Ascending aorta (tissue), 2 donors: ENCODE measurements around the gene ANGPTL2. TPM values are rescaled to one million over a fixed set of nuclear protein-coding genes. Genes with fewer than 3 reads are reported as not detected.

Experiments used
- DNase-seq, 2 donors: peaks; one replicate each; pipeline ENCODE4 v3.0.0-alpha.2; 2019; ENCODE audit warnings: low spot score in 2 of 2
- H3K27ac ChIP-seq, 2 donors: fragments of 200-600 bp; sonication (generic); one replicate each; pipeline ENCODE4 v1.5.1; 2016 to 2017; ENCODE audit warnings: mild to moderate bottlenecking in 1 of 2
- H3K27me3 ChIP-seq: fragments of 200-600 bp; sonication (generic); one replicate; pipeline ENCODE4 v1.5.1; 2017
- H3K36me3 ChIP-seq, 2 donors: fragments of 200-600 bp; sonication (generic); one replicate each; pipeline ENCODE4 v1.5.1; 2016
- H3K4me1 ChIP-seq, 2 donors: fragments of 200-600 bp; sonication (generic); one replicate each; pipeline ENCODE4 v1.5.1; 2016 to 2017; ENCODE audit warnings: mild to moderate bottlenecking in 1 of 2
- H3K4me3 ChIP-seq, 2 donors: fragments of 200-600 bp; sonication (generic); one replicate each; pipeline ENCODE4 v1.5.1; 2016 to 2017; ENCODE audit warnings: mild to moderate bottlenecking in 1 of 2
- H3K9me3 ChIP-seq, 2 donors: fragments of 200-600 bp; sonication (generic); one replicate each; pipeline ENCODE4 v1.5.1; 2016
- CTCF ChIP-seq, 3 experiments: fragments of 200-600 bp in 2 of 3; fragments of 450-650 bp in 1 of 3; sonication (generic) in 2 of 3; IDR thresholded peaks; one replicate each; pipeline ENCODE4 v1.5.1; 2016 to 2019; ENCODE audit warnings: antibody characterized with exemption in 3 of 3, mild to moderate bottlenecking in 1 of 3, moderate library complexity in 1 of 3
- intact Hi-C: fragments of 100-400 bp; cut with DNase I; formaldehyde crosslinking; loops from one replicate; pipeline ENCODE4 v1.15.1; 2023
- total RNA-seq: library from RNA; depleted of rRNA; stranded (reverse); fragments of >200 nt; gene quantifications from one replicate; pipeline ENCODE4 v1.1.0, GENCODE V29; 2016

Gene ANGPTL2
- total RNA-seq, 1 donor from 2014 or later, result 19.6 TPM

- TF ChIP-seq CTCF (IDR thresholded peaks at IDR 0.05), result no peak
- Histone ChIP-seq H3K36me3 (no peaks in the 10 kb centered on the region), H3K4me1 (no peaks in the 10 kb centered on the region), H3K9me3 (no peaks in the 10 kb centered on the region), H3K27ac (no peak overlapping the region), H3K27me3 (no peaks in the 10 kb centered on the region), H3K4me3 (no peak overlapping the region)
- intact Hi-C loops, result no loop called here
- DNase-seq, result no peak
Measured at GRCh38 chr9:127066060-127066850, 56.2 kb downstream of the ANGPTL2 start.

DNA sequence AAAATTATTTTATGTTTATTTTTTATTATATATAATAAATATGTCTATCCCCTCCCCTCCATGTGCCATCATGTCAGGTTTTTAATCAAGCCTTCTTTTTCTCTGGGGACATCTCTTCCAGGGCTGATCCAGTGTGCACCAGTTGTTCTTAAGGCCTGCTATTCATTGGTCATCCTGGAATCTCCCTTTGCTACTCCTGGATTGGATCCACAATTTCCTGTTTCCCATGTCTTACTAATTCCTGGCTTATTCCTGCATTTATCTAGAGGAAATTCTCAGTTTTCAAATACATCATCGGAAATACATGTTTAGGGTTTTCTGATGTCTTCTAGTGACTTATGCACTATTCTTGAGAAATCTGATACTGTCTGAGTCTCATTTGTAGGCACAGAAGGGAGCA, 56.8 kb downstream of the ANGPTL2 start:
- DNase-seq, result no peak
- Histone ChIP-seq H3K27ac (no peak overlapping the region), H3K4me3 (no peak overlapping the region), H3K36me3 (no peaks in the 10 kb centered on the region), H3K9me3 (no peaks in the 10 kb centered on the region), H3K4me1 (no peaks in the 10 kb centered on the region), H3K27me3 (no peaks in the 10 kb centered on the region)
- intact Hi-C loops, result no loop called here
- TF ChIP-seq CTCF (IDR thresholded peaks at IDR 0.05), result no peak

- no peak for TF ChIP-seq CTCF (IDR thresholded peaks at IDR 0.05)
- Histone ChIP-seq H3K4me3 (no peak overlapping the region), H3K4me1 (peaks cover 0 to 2% of the 10 kb centered on the region in 2 donors), H3K36me3 (no peaks in the 10 kb centered on the region), H3K27me3 (no peaks in the 10 kb centered on the region), H3K27ac (no peak overlapping the region), H3K9me3 (no peaks in the 10 kb centered on the region)
- no peak for DNase-seq
- intact Hi-C loops, result no loop called here
Measured at GRCh38 chr9:127064335-127064734, 58.1 kb downstream of the ANGPTL2 start.

- Histone ChIP-seq H3K27ac (no peak overlapping the region), H3K9me3 (no peaks in the 10 kb centered on the region), H3K4me1 (peaks cover 0 to 2% of the 10 kb centered on the region in 2 donors), H3K36me3 (no peaks in the 10 kb centered on the region), H3K4me3 (no peak overlapping the region), H3K27me3 (no peaks in the 10 kb centered on the region)
- no peak for TF ChIP-seq CTCF (IDR thresholded peaks at IDR 0.05)
- intact Hi-C loops, result no loop called here
- DNase-seq, result no peak
Measured at GRCh38 chr9:127061411-127061810, 61.0 kb downstream of the ANGPTL2 start.

DNA sequence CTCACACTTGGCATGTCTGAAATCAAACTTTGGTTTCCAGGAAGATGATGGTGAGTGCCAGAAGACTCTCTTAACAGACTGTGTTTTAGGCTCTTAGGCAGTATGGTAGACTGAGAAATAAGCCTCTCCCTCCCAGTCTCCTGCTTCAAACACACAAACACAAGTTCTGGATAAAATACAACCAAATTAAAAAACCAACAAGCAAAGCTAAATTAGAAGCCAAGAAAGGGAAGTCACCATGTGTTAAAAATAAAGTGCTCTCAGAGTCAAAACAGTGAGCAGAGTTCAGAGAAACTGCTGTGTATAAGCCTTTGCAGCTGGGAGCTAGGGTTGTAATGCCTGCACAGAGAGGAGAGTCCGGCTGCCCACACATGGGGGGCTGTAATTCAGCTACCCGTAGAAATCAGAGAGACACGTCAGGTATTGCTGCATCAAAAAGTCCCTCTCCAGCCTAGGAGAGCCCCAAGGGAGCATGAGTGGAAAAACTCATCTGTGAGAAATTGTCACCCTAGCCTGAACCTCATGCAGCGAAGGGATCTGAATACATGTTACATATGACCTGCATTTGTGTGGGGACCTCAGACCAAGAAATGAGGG, 62.6 kb downstream of the ANGPTL2 start:
- no peaks in the 10 kb centered on the region for H3K27me3 ChIP-seq
- H3K4me3 ChIP-seq, result no peak overlapping the region
- TF ChIP-seq CTCF (IDR thresholded peaks at IDR 0.05), result no peak
- H3K27ac ChIP-seq, result peak overlapping the region in 1 of 2 donors; percentile 33
- H3K36me3 ChIP-seq, result no peaks in the 10 kb centered on the region
- peaks cover 0 to 2% of the 10 kb centered on the region in 2 donors for H3K4me1 ChIP-seq
- no peaks in the 10 kb centered on the region for H3K9me3 ChIP-seq
- peak in 1 of 2 donors; percentile 54 for DNase-seq
- intact Hi-C loops, result no loop called here
